Measurements from ENCODE around the gene HACD2.

The HACD2 gene

GRCh38 chr3:123571264-123571972, 13.4 kb downstream of the HACD2 start:
- DNase-seq (ENCODE audit: low read depth in 2 of 2), result no peak

GRCh38 chr3:123568875-123569274, 16.0 kb downstream of the HACD2 start:
- DNase-seq (ENCODE audit: low read depth in 2 of 2), result no peak

GRCh38 chr3:123568034-123568433, 16.8 kb downstream of the HACD2 start:
- DNase-seq (ENCODE audit: low read depth in 2 of 2), result no peak

GRCh38 chr3:123564056-123564455, 20.8 kb downstream of the HACD2 start:
- no peak for DNase-seq (ENCODE audit: low read depth in 2 of 2)

- no peak for DNase-seq (ENCODE audit: low read depth in 2 of 2)
Measured at GRCh38 chr3:123562547-123562946, 22.3 kb downstream of the HACD2 start.

- DNase-seq (ENCODE audit: low read depth in 2 of 2), result no peak
Measured at GRCh38 chr3:123561188-123561587, 23.7 kb downstream of the HACD2 start.

GRCh38 chr3:123559040-123559861, 25.6 kb downstream of the HACD2 start:
- no peak for DNase-seq (ENCODE audit: low read depth in 2 of 2)

GRCh38 chr3:123553536-123553935, 31.3 kb downstream of the HACD2 start:
- DNase-seq (ENCODE audit: low read depth in 2 of 2), result no peak

- DNase-seq (ENCODE audit: low read depth in 2 of 2), result no peak
Measured at GRCh38 chr3:123552768-123553167, 32.1 kb downstream of the HACD2 start.

- no peak for DNase-seq (ENCODE audit: low read depth in 2 of 2)
Measured at GRCh38 chr3:123552095-123552714, 32.6 kb downstream of the HACD2 start.

GRCh38 chr3:123547881-123548519, 36.9 kb downstream of the HACD2 start:
- DNase-seq (ENCODE audit: low read depth in 2 of 2), result no peak

- no peak for DNase-seq (ENCODE audit: low read depth in 2 of 2)
Measured at GRCh38 chr3:123546133-123546755, 38.6 kb downstream of the HACD2 start.

GRCh38 chr3:123543950-123544349, 40.9 kb downstream of the HACD2 start:
- no peak for DNase-seq (ENCODE audit: low read depth in 2 of 2)

- no peak for DNase-seq (ENCODE audit: low read depth in 2 of 2)
Measured at GRCh38 chr3:123540285-123540684, 44.6 kb downstream of the HACD2 start.

GRCh38 chr3:123536153-123536895, 48.5 kb downstream of the HACD2 start:
- no peak for DNase-seq (ENCODE audit: low read depth in 2 of 2)

GRCh38 chr3:123535580-123535979, 49.3 kb downstream of the HACD2 start:
- DNase-seq (ENCODE audit: low read depth in 2 of 2), result no peak

GRCh38 chr3:123534264-123534663, 50.6 kb downstream of the HACD2 start:
- no peak for DNase-seq (ENCODE audit: low read depth in 2 of 2)

- DNase-seq (ENCODE audit: low read depth in 2 of 2), result no peak
Measured at GRCh38 chr3:123533554-123534159, 51.2 kb downstream of the HACD2 start.

GRCh38 chr3:123528130-123528529, 56.7 kb downstream of the HACD2 start:
- no peak for DNase-seq (ENCODE audit: low read depth in 2 of 2)

GRCh38 chr3:123527046-123527445, 57.8 kb downstream of the HACD2 start:
- no peak for DNase-seq (ENCODE audit: low read depth in 2 of 2)

- no peak for DNase-seq (ENCODE audit: low read depth in 2 of 2)
Measured at GRCh38 chr3:123526474-123526873, 58.4 kb downstream of the HACD2 start.
